HG03064 (cell line): ENCODE results near the gene LYL1.

Experiments used
- ATAC-seq: cut with Tn5 transposase; IDR thresholded peaks from one replicate; pipeline ENCODE4 v1.9.1; 2021; ENCODE audit warnings: low read depth; ENCODE audit not compliant: unreplicated experiment

LYL1 gene

DNA sequence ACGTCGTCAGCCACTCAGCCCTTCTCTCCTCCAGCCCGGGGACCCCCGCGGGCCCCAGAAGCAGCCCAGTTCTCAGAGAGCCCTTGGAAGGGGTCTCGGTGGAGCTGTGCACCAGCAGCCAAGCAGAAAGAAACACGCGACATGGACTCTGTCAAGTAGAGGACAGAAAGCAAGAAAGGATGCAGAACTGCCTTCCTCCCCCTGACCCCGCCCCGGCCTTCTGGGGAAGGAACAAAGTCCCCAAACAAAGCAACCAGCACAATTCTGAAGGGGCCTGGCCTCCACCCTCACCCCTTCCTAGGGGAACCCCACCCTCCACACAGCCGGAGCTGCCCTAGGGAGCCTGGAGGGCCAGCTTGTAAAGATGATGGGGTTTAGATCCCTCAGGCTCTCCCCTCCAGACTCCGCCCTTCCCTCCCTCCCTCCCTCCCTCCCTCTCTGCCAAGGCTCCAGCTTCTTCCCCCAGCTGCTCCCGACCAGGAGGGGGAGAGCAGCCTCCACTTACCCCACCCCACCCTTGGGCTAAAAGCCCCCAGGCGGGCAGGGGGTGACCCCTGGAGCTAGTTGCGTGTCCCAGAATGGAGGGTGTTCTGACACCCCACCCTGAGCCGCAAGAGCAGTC lies 7.8 kb downstream of the LYL1 start:
- no peak for ATAC-seq

DNA sequence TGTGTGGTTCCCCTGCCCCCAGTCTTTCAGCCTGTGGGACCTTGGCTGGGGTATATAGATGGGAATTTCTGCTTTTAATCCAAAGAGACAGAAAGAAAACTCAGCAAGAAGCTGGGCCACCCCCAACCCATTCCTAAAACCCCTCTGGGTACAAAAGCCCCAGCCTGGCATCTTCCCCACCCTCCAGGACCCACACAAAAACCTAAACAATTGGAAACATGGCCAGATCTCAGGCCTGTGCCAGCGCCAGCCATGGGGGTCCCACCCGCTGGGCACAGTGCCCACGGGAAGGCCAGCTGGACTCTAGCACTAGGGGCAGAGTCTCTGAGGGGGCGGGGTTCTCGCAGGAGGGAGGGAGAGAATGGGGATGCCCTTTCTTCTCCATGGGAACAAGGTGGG lies 8.6 kb downstream of the LYL1 start:
- no peak for ATAC-seq

DNA sequence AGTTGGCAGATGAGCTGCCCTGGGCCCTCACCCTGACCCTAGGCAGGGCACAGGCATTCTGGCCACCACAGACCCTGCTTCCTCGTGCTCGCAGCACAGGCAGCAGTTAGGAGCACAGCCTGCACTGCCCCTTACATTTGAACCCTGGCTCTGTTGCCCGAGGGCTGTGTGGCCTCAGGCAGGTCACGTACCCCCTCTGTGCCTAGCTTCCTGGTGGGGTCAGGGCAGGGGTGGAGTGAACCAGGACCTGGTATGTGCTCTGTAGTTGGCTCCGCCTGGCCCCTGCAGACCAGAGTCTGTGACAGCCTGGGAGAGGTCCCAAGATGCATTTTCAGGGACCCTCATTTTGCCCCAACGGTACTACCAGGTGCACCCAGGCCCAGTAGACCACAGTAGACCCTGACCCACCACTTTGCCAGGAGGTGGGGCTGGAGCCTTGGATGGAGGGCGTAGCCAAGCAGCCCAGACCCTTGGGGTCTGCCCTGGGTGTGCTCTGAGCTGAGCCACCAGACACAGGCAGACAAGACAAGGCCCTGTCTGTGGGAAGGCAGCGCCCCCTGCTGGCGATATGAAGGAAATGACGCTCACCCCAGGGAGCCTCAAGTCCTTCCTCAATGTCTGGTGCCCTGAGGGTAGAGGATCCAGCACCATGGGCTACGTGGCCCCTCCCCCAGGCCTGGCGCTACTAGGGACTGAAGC lies 9.1 kb downstream of the LYL1 start:
- no peak for ATAC-seq

DNA sequence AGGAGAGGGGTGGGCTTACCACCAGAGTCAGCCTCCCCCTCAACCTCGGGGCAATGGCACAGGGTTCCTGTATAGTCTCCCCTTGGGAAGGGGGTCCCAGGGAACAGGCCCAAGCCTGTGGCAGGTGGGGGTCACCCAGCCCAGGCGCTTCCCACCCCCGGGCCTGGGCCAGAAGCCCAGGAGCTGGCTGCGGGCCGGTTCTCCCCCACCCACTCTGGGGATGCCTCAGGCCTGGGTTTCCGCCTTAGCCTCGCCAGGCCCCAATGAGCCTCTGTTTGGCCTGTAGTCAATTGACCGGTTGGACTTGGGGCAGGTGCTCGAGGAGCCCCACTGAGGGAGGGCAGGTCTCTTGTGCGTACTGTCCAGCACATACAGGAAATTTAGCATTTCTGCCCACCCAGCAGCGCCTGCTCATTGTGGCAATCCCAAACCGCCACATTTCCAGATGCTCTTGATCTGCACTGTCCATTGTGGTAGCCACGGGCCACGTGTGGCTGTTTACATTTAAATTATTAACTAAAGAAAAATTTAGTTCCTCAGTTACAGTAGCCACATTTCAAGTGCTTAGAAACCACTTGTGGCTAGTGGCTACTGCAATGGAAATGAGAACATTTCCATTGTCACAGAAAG lies 9.9 kb downstream of the LYL1 start:
- ATAC-seq = no peak

DNA sequence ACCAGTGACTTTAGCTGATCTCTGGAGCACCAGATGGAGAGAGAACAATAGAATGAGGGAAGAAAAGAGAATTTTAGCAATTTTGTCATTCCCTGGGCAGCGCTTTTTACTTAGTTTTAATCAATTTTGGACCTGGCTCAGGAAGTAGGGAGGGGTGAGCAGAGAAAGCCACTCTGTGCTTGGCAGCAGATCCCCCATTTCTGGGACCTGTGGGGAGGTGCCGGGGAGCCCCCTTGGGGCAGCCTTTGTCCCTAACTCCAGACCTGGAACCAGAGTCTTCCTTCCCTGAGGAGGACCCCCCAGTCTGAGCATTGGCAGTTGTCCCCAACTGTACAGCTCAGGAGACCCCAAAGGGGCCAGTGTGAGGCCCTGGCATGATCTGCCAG lies 10.5 kb downstream of the LYL1 start:
- no peak for ATAC-seq

DNA sequence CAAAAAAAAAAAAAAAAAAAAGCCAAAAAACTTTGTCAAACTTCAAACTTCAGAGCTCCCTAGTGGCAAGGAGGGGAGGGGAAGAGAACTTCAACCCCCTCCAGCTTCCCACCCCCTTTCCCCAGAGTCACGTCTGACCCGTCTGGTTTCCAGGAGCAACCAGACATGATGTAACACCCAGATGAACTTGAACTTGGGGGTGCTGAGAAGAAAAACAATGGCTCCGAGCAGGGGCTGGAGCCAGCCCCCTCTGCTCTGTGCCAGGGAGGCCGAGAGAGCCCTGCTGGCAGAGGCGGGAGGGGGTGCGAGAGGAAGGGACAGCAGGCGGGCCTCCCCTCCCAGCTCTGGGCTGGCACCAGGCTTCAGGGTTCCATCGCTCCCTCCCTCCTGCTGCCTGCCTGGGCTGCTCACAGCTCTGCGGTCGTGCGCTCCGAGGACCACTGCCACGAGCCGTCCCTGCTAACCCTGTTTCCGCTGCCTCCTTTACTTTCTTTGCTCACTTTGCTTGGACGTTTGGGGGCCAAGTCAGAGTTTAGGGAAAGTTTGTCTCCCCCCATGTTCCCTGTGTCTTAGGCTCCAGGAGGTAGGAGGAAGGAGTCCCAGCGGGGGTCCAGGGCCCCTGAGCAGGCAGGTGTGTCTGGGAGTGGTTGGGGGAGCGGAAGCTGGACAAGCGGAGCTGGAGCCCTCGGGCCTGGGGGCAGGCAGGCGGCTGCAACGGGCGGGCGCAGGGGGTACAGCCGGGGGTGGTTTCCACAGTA lies 11.1 kb downstream of the LYL1 start:
- ATAC-seq = no peak

DNA sequence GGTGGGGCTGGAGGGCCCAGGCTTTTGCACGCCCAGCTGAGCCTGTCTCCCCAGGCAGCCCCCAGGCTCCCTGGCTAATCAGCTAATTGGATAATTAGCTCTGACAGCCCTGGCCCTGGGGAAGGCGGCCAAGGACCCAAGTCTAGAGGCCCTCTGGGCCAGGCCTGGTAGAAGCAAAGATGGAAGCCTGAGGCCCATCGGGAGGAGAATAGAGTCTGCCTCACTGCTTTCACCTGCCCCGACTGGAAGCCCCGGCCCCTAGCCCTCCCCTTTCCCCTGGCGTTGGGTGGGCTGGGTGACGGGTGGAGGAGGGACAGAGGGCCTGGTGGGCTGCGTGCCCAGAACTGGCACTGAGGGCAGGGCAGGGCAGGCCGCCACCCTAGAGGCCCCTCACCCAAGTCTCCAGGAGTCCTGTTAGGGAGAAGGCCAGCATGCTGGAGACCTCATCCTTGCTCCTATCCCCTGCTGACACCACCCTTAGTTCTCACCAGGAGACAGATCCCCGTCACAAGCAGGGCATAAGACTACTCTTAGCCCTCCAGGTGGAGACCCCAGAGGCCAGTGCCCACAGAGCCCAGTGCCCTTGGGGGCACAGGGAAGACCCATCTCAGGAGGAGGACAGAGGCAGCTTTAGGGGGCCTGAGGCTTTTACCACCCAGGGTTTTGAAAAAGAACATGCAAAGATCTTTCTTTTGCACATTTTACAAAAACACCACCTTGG lies 12.0 kb downstream of the LYL1 start:
- no peak for ATAC-seq

DNA sequence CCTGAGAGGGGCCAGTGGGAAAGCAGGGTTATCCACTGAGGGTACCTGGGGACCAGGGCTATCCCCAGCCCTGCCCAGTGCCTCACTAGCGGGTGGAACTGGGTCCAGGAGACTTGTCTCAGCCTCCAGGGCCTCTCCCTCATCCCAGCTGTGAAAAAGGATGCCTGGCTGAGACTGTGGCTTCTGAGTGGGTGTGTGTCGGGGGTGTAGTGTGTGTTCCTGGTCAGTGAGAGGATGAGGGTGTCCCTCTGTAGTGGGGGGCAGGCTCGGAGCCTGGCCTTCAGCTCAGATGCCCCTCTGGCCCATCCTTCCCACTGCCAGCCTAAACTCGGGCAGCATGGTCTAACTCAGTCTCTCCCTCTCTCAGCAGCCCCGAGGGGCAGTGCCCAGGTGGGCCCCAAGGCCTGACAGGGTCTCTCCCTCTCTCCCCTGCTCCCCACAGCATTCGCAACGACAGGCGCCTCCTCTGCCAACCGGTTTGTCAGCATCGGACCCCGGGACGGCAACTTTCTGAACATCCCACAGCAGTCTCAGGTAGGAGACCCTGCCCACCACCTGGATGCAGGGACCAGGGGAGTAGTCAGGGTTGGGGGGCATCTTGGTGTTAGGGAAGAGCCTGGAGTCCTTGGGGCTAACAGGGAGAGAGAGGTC lies 12.7 kb downstream of the LYL1 start:
- ATAC-seq = no peak

DNA sequence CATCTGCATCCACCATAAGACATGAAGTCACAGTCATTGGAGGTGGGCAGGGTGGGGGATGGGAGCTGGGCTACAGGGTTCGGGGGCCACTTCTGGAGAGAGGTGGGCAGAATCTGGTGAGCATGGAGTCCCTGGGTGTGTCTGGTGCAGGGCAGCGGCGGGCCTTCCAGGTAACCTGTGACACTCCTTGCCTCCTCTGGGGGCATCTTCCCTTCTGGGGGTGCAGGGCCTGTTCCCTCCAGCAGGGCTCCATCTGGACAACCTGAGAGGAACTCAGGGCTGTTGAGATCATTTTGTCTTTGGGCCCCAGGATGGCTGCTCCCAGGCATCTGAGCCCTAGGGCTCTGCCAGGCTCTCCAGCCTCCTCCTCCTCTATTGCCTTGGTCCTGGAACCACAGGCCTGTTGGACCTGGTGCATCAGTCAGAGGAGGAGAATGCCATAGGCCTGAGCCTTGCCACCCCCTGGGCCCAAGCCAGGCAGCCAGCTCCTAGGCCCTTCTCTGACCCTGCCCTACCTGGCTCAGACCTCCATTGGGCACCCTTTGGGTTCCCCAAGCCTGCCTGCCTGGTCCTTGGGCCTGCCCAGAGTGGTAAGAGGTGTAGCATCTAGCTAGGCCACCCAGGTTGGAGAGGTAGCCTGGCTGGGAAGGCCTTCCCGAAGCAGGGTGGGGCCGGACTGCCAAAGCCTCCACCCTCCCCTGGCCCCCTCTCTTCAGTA lies 13.4 kb downstream of the LYL1 start:
- ATAC-seq = no peak

DNA sequence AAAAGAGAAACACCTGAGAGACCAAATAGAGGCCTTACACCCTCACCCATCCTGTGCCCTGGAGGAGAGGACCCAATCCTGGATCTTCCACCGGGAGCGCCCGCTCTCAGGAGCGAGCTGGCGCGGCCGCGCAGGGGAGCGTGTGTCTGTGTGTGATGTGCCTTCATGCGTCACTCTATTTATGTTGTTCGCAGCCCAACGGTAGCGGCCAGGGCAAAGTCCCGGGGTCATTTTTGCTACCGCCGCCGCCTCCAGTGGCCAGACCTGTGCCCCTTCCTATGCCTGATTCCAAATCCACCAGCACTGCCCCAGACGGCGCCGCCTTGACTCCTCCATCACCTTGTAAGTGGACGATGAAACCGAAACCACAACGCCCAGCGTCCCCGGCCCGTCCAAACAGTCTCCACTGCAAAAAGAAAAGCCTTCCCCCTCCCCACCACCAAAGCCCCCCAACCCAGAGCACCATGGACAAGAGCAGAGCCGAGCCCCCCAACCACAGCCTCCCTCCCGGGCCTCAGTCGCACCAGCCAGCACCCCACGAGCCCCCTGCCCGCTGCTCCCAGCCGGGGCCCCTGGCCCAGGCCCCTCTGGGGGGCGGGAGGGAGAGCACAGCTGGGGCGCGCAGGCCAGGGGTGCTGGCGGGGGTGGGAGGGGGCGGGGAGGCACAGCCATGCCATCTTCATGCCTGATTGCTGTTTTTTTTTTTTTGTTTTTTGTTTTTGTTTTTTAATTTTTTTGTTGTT lies 14.7 kb downstream of the LYL1 start:
- no peak for ATAC-seq

DNA sequence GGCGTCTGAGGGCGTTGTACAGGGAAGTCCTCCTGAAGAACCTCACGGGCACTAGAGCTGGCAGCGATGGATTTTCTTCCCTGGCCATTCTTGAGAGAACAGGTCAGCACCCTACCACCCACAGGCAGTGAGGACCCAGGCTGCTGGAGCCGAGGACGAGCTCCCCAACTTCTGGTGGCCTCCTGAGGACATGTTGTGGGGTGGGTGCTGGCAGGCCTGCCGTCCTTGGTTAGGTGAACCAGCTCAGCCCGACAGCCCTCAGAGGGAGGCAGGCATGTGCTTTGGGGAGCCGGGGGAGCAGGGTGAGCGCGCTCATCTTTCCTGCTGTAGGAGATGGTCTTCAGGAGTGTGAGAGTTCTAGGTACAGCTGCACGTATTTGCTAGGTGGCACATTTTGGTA lies 15.4 kb downstream of the LYL1 start:
- no peak for ATAC-seq

DNA sequence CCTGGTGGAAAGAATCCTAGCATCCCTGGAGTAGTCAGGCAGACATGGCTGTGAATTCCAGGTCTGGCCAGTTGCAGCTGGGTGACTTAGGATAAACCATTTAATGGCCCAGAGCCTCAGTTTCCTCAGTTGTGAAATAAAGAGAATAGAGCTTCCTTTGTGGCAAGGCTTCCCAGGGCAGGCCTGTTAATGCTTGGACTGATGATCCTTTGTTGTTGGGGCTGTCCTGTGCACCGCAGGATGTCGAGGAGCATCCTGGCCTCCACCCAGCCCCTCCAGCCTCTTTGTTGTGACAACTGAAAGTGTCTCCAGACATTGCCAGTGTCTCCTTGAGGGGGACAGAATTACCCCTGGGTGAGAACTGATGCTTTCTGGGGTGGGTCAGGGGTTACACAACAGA lies 16.3 kb downstream of the LYL1 start:
- no peak for ATAC-seq

DNA sequence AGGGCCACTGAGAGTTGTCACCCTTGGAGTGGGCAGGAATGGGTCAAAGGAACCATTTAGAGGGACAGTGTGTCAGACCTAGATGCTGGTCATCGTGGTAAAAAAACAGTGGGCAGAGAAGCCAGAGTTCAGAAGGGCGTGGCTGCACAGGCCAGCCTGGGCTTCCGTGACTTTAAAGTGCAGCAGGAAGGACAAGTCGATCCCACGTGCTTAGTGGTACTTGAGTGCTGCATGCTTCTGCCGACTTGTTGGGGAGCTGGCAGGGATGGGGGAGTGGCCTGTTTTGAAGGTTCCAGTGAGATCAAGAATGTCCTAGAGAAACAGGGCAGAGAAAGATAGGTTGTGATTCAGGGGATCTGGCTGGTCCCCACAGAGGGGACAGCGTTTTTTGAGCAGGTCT lies 17.0 kb downstream of the LYL1 start:
- ATAC-seq = no peak

DNA sequence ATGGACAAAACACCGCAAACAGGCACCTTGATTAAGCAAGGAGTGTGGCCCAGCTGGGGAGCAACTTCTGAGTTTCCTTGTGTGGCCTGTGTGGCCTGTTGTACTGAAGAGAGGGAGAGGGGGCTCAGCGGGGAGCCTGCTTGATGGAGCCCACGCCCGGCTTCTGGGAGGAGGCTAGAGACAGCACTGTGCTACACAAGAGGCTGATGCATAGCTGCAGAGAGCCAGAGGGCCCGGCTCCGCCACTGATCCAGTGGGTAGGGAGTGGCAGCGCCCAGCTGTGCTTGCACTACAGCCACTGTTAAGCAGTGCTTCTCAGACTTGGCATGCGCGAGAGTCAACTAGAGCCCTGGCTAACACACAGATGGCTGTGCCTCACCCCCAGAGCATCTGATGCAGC lies 19.0 kb downstream of the LYL1 start:
- no peak for ATAC-seq

DNA sequence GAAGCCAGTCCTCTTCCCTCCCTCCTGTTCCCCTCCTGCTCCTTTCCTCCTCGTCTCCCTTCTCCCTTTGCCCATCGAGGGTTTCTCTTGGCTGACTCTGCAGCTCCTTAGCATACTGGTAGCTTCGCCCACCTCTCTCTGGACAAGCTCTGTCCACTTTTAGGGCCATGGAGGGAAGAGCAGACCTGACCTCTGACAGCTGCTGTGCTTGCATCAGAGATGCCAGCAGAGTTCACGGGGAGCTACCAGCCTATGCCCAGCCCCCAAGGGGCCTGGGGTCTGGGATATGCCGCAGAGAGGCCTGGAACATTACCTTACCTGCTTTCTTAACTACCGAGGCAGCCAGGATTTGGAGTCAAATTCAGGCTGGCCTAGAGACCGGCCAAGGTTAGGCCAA lies 19.7 kb downstream of the LYL1 start:
- ATAC-seq = no peak

DNA sequence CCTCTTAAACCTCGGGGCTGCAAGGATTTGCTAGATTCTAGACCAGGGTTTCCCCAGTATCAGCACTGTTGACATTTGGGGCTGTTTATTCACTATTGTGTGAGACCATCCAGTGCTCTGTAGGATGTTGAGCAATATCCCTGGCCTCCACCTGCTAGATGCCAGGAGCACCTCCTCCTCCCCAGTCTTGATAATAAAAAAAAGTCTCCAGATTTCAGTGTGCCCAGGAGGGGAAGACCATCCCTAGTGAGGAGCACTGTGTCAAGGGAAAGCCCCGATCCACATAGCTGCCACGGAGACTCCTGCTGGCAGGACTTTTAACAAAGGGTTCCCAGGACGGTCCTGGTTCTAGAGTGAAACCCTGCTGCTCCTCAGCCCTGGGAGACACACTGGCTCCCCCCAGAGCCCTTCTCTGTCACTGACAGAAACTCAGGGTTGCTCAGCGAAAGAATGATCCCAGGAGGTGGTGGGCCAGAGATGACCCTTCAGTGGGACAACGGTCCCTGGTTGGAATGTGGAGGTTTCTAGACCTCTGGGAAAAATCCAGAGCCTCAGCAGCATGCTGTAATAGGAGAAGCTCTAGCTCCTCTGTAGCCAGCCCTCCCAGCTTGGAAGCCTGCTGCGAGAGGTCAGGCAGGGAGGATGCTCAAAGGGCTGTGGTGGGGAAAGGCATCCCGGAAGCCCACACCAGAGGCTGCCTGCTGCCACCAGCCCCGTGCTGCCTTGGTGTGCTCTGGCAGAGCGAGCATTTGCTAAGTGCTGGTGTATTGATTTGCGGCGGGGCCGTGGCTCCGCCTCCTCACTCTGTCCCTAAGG lies 20.3 kb downstream of the LYL1 start:
- ATAC-seq = no peak

DNA sequence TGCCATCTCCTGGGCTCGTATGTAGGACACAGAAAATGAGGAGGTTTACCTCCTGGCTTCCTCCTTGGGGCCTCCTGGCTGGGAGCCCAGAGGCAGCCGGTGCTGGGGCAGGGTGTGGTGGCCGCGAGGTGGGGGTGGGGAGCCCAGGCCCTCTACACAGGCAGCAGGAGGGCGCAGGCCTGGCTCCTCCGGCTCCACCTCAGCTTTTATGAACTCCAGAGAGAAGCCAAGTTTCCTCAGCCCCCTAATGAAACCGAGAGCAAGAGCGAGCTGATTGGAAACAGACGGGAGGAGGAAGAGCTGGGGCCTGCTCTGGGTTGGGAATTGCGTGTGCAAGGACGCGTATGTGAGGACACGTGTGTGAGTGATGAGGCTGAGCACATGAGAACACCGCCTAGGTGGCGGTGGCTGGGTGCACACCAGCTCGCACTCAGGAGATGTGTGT lies 23.1 kb downstream of the LYL1 start:
- no peak for ATAC-seq

DNA sequence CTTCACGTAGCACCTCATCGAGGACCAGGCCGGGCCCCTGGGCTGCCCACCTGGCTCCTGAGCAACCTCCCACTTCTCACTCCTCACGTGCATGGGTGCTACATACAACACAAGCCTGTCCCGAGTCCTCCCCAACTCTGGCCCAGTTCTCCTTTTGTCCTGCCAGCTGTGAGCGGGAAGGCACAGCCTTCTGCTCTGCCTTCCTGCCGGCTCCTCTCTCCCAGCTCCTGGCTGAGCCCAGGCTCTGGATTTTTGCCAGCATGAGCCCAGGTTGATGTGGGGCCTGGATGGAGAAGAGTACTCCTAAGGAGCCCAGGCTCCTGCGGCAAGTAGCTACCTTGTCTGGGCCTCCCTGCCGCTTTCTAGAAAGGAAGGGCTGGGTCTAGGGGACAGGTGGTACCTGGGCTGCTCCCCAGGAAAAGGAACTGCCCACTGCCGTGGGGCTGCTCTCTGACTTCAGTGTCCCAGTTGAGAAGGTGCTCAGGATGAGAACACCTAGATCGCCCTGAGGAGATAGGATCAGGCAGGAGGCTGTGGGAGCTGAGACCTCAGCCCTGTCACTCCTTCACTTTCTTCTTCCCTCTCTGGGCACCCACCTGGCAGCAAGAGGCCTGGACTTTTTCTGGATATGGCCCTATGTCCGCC lies 23.6 kb downstream of the LYL1 start:
- ATAC-seq = no peak
